Activated CD4-positive, alpha-beta T cell treated with anti-CD3 and anti-CD28 coated beads, Interleukin-2, amount 10 ng/mL, durations not matched to agents 24 days and 14 days (primary cell): ENCODE results near the gene C11orf58. TPM values are rescaled to one million over a fixed set of nuclear protein-coding genes. Genes with fewer than 3 reads are reported as not detected.

ENCODE experiments used
- DNase-seq: peaks from one replicate; pipeline ENCODE4 v3.0.0; 2022
- H3K27ac Mint-ChIP-seq: one replicate; pipeline ENCODE4 v1.8.0; 2022; ENCODE audit warnings: mild to moderate bottlenecking, mixed read lengths
- H3K27me3 Mint-ChIP-seq: one replicate; pipeline ENCODE4 v1.8.0; 2022; ENCODE audit warnings: mixed read lengths
- H3K36me3 Mint-ChIP-seq: one replicate; pipeline ENCODE4 v1.8.0; 2022; ENCODE audit warnings: low read depth, mild to moderate bottlenecking, mixed read lengths
- H3K4me1 Mint-ChIP-seq: one replicate; pipeline ENCODE4 v1.8.0; 2021; ENCODE audit warnings: mixed read lengths
- H3K4me3 Mint-ChIP-seq: one replicate; pipeline ENCODE4 v1.8.0; 2022; ENCODE audit warnings: mild to moderate bottlenecking, moderate library complexity, mixed read lengths
- H3K9me3 Mint-ChIP-seq: one replicate; pipeline ENCODE4 v1.8.0; 2021; ENCODE audit warnings: mixed read lengths
- intact Hi-C: fragments of 100-400 bp; cut with micrococcal nuclease; formaldehyde crosslinking; loops from one replicate; pipeline ENCODE4 v1.15.1; 2023
- total RNA-seq: library from RNA; stranded (reverse); gene quantifications from 2 replicates; pipeline ENCODE4 v1.2.3, GENCODE V29; 2022

The C11orf58 gene
- total RNA-seq, 1 donor from 2014 or later, result 142 TPM

GRCh38 chr11:16784666-16785065 is 46.2 kb downstream of the C11orf58 start:
- DNase-seq, result no peak
- H3K27me3 Mint-ChIP-seq, result no peaks in the 10 kb centered on the region
- H3K4me1 Mint-ChIP-seq, result no peaks in the 10 kb centered on the region
- H3K27ac Mint-ChIP-seq, result no peak overlapping the region
- no peaks in the 10 kb centered on the region for H3K9me3 Mint-ChIP-seq
- H3K36me3 Mint-ChIP-seq, result no peaks in the 10 kb centered on the region
- intact Hi-C loops, result loop anchor here (1.0 kb wide), 1 partner anchor 279 kb away; no protein-coding TSS in a partner anchor
- no peak overlapping the region for H3K4me3 Mint-ChIP-seq

GRCh38 chr11:16785520-16786128 is 47.2 kb downstream of the C11orf58 start:
- peak; percentile 86 for DNase-seq
- no peak overlapping the region for H3K4me3 Mint-ChIP-seq
- no peaks in the 10 kb centered on the region for H3K4me1 Mint-ChIP-seq

GRCh38 chr11:16786131-16786530 is 47.7 kb downstream of the C11orf58 start:
- intact Hi-C loops, result no loop called here
- H3K27ac Mint-ChIP-seq, result no peak overlapping the region
- H3K4me1 Mint-ChIP-seq, result no peaks in the 10 kb centered on the region
- H3K9me3 Mint-ChIP-seq, result no peaks in the 10 kb centered on the region
- no peaks in the 10 kb centered on the region for H3K27me3 Mint-ChIP-seq
- no peaks in the 10 kb centered on the region for H3K36me3 Mint-ChIP-seq
- no peak overlapping the region for H3K4me3 Mint-ChIP-seq
- no peak for DNase-seq

More at GRCh38 chr11:16785520-16786128, 47.2 kb downstream of the C11orf58 start:
- Mint-ChIP-seq H3K27me3 (no peaks in the 10 kb centered on the region), H3K27ac (no peak overlapping the region), H3K9me3 (no peaks in the 10 kb centered on the region), H3K36me3 (no peaks in the 10 kb centered on the region)
- intact Hi-C loops, result loop anchor here (1.0 kb wide), 1 partner anchor 278 kb away; no protein-coding TSS in a partner anchor

GRCh38 chr11:16787035-16787742 is 48.7 kb downstream of the C11orf58 start:
- intact Hi-C loops, result no loop called here
- Mint-ChIP-seq H3K9me3 (no peaks in the 10 kb centered on the region), H3K4me3 (no peak overlapping the region), H3K36me3 (no peaks in the 10 kb centered on the region), H3K27me3 (no peaks in the 10 kb centered on the region), H3K4me1 (peaks cover 9% of the 10 kb centered on the region), H3K27ac (no peak overlapping the region)
- no peak for DNase-seq

- Mint-ChIP-seq H3K4me1 (peaks cover 9% of the 10 kb centered on the region), H3K9me3 (no peaks in the 10 kb centered on the region), H3K36me3 (no peaks in the 10 kb centered on the region), H3K4me3 (no peak overlapping the region), H3K27me3 (no peaks in the 10 kb centered on the region), H3K27ac (no peak overlapping the region)
- intact Hi-C loops, result no loop called here
- DNase-seq, result peak; percentile 86
These were observed 50.0 kb downstream of the C11orf58 start for GRCh38 chr11:16788141-16789062.

GRCh38 chr11:16789063-16789420 is 50.6 kb downstream of the C11orf58 start:
- peaks cover 9% of the 10 kb centered on the region for H3K4me1 Mint-ChIP-seq
- no peak overlapping the region for H3K27ac Mint-ChIP-seq
- no peak overlapping the region for H3K4me3 Mint-ChIP-seq
- no peaks in the 10 kb centered on the region for H3K9me3 Mint-ChIP-seq
- DNase-seq, result no peak
- H3K27me3 Mint-ChIP-seq, result no peaks in the 10 kb centered on the region
- H3K36me3 Mint-ChIP-seq, result no peaks in the 10 kb centered on the region
- intact Hi-C loops, result no loop called here

- Mint-ChIP-seq H3K9me3 (no peaks in the 10 kb centered on the region), H3K27ac (no peak overlapping the region), H3K36me3 (peaks cover under 1% of the 10 kb centered on the region), H3K4me1 (peaks cover 11% of the 10 kb centered on the region), H3K27me3 (no peaks in the 10 kb centered on the region), H3K4me3 (no peak overlapping the region)
- DNase-seq, result no peak
- intact Hi-C loops, result no loop called here
These were observed 51.4 kb downstream of the C11orf58 start for GRCh38 chr11:16789560-16790485.

- no peak for DNase-seq
- Mint-ChIP-seq H3K27ac (peak overlapping the region; percentile 82), H3K4me3 (no peak overlapping the region), H3K36me3 (peaks cover 2% of the 10 kb centered on the region), H3K9me3 (no peaks in the 10 kb centered on the region), H3K4me1 (peaks cover 16% of the 10 kb centered on the region), H3K27me3 (no peaks in the 10 kb centered on the region)
- intact Hi-C loops, result no loop called here
These were observed 52.2 kb downstream of the C11orf58 start for GRCh38 chr11:16790486-16791190.

- peaks cover 16% of the 10 kb centered on the region for H3K4me1 Mint-ChIP-seq
- H3K9me3 Mint-ChIP-seq, result no peaks in the 10 kb centered on the region
- H3K4me3 Mint-ChIP-seq, result peak overlapping the region; percentile 24
- peaks cover 2% of the 10 kb centered on the region for H3K36me3 Mint-ChIP-seq
- no peaks in the 10 kb centered on the region for H3K27me3 Mint-ChIP-seq
- intact Hi-C loops, result no loop called here
- DNase-seq, result no peak
- H3K27ac Mint-ChIP-seq, result peak overlapping the region; percentile 82
These were observed 52.9 kb downstream of the C11orf58 start for GRCh38 chr11:16791191-16791961.

- DNase-seq, result no peak
- Mint-ChIP-seq H3K27ac (no peak overlapping the region), H3K4me1 (peaks cover 21% of the 10 kb centered on the region), H3K27me3 (no peaks in the 10 kb centered on the region), H3K4me3 (no peak overlapping the region), H3K36me3 (peaks cover 2% of the 10 kb centered on the region), H3K9me3 (no peaks in the 10 kb centered on the region)
- intact Hi-C loops, result no loop called here
These were observed 54.0 kb downstream of the C11orf58 start for GRCh38 chr11:16792426-16792825.

- Mint-ChIP-seq H3K4me1 (peaks cover 25% of the 10 kb centered on the region), H3K4me3 (no peak overlapping the region), H3K27me3 (no peaks in the 10 kb centered on the region), H3K36me3 (peaks cover 2% of the 10 kb centered on the region), H3K27ac (no peak overlapping the region), H3K9me3 (no peaks in the 10 kb centered on the region)
- intact Hi-C loops, result no loop called here
- DNase-seq, result no peak
These were observed 54.6 kb downstream of the C11orf58 start for GRCh38 chr11:16793009-16793408.

- Mint-ChIP-seq H3K27me3 (no peaks in the 10 kb centered on the region), H3K4me3 (no peak overlapping the region), H3K27ac (peak overlapping the region; percentile 25), H3K4me1 (peaks cover 29% of the 10 kb centered on the region), H3K36me3 (peaks cover 2% of the 10 kb centered on the region), H3K9me3 (no peaks in the 10 kb centered on the region)
- intact Hi-C loops, result no loop called here
- DNase-seq, result no peak
These were observed 55.1 kb downstream of the C11orf58 start for GRCh38 chr11:16793511-16793910.
